CD8-positive, alpha-beta memory T cell (primary cell): Measurements from ENCODE around the gene AKR1B1. TPM values are rescaled to one million over a fixed set of nuclear protein-coding genes. Genes with fewer than 3 reads are reported as not detected.

Source experiments
- CTCF ChIA-PET: fragments of 350-600 bp; sonication (Branson Sonifier 250); formaldehyde crosslinking; loops from one replicate; lab custom pipeline; 2021; ENCODE audit warnings: antibody characterized with exemption; lab: Charles Lee
- POLR2A ChIA-PET: fragments of 350-600 bp; sonication (Branson Sonifier 250); formaldehyde crosslinking; loops from one replicate; lab custom pipeline; 2021; ENCODE audit warnings: antibody characterized with exemption; lab: Charles Lee
- DNase-seq, 5 donors: peaks; one replicate each; pipeline versions ENCODE4 v3.0.0 to v3.0.0-alpha.2; 2020 to 2022; ENCODE audit warnings: mixed read lengths in 1 of 5
- H3K27ac ChIP-seq: one replicate; pipeline ENCODE4 v1.7.0; 2013; ENCODE audit warnings: low read depth, mild to moderate bottlenecking, low read length, moderate library complexity
- H3K27me3 ChIP-seq: 2 replicates; pipeline ENCODE4 v1.7.0; 2013; ENCODE audit warnings: low read length, mild to moderate bottlenecking; ENCODE audit not compliant: insufficient read depth, poor library complexity, severe bottlenecking
- H3K36me3 ChIP-seq: 2 replicates; pipeline ENCODE4 v1.7.0; 2013; ENCODE audit warnings: mild to moderate bottlenecking, low read length, moderate library complexity; ENCODE audit not compliant: insufficient read depth
- H3K4me1 ChIP-seq: 2 replicates; pipeline ENCODE4 v1.7.0; 2013; ENCODE audit warnings: mild to moderate bottlenecking, low read length, moderate library complexity; ENCODE audit not compliant: insufficient read depth
- H3K4me3 ChIP-seq: 2 replicates; pipeline ENCODE4 v1.7.0; 2013; ENCODE audit warnings: mild to moderate bottlenecking, low read length
- H3K9me3 ChIP-seq: 2 replicates; pipeline ENCODE4 v1.7.0; 2013; ENCODE audit warnings: mild to moderate bottlenecking, low read length
- H3K27ac Mint-ChIP-seq, 8 donors: one replicate each; pipeline ENCODE4 v1.8.0; 2020 to 2021; ENCODE audit warnings: mixed read lengths in 8 of 8, mild to moderate bottlenecking in 6 of 8, inconsistent platforms in 3 of 8, moderate library complexity in 3 of 8
- H3K27me3 Mint-ChIP-seq, 2 donors: one replicate each; pipeline ENCODE4 v1.8.0; 2020 to 2021; ENCODE audit warnings: mixed read lengths in 2 of 2, mild to moderate bottlenecking in 1 of 2, moderate library complexity in 1 of 2
- H3K36me3 Mint-ChIP-seq, 3 donors: one replicate each; pipeline ENCODE4 v1.8.0; 2020 to 2021; ENCODE audit warnings: mixed read lengths in 3 of 3, inconsistent platforms in 1 of 3, mild to moderate bottlenecking in 1 of 3
- H3K4me1 Mint-ChIP-seq, 3 donors: one replicate each; pipeline ENCODE4 v1.8.0; 2020 to 2021; ENCODE audit warnings: mixed read lengths in 3 of 3, inconsistent platforms in 1 of 3, mild to moderate bottlenecking in 1 of 3
- H3K4me3 Mint-ChIP-seq, 7 donors: one replicate each; pipeline ENCODE4 v1.8.0; 2020 to 2021; ENCODE audit warnings: mixed read lengths in 7 of 7, mild to moderate bottlenecking in 6 of 7, moderate library complexity in 4 of 7, inconsistent platforms in 2 of 7
- H3K9me3 Mint-ChIP-seq, 5 donors: one replicate each; pipeline ENCODE4 v1.8.0; 2020 to 2022; ENCODE audit warnings: mixed read lengths in 5 of 5, mild to moderate bottlenecking in 3 of 5, moderate library complexity in 2 of 5, inconsistent platforms in 1 of 5
- polyA plus RNA-seq: library from polyadenylated mRNA; unstranded; fragments of 300-500 nt; fragmentation: Illumina TruSeq; gene quantifications from one replicate; pipeline ENCODE4 v1.2.3, GENCODE V29; 2021
- total RNA-seq, 2 experiments: library from RNA; stranded (reverse); gene quantifications; one replicate each; pipeline ENCODE4 v1.2.3, GENCODE V29; 2021

Gene AKR1B1
- total and polyA plus RNA-seq, 3 experiments from 2014 or later = 117 to 170 (median 120) TPM

DNA sequence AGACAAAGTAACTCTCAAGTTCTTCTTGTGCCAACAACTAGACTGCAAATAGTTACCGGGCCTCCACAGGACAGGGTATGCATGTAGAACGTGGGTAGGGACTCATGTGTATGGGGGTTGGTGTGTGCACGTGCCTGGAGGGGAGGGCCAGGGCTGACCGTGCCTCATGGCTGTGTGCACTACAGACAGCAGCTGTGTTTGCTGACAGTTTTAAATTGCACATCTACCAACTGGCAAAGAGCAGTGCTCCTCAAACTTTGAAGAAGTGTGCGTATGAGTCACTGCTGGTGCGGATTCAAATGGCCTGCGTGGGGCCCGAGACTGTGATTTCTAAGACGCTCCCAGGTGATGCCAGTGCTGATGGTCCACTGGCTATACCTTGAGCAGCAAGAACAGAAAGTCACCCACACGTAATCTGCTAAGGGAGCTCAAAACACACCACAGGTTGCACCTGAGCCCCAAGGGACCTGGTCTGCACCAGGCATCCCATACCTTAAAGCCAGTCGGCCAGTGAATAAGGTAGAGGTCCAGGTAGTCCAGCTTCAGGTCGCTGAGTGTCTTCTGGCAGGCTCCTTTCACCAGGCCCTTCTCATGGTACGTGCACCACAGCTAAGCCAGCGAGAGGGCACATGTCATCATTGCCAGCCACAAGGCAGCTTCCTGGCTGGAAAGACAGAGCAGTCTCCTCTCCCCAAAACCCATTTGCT, 8.5 kb downstream of the AKR1B1 start:
- Mint-ChIP-seq H3K27me3 (no peaks in the 10 kb centered on the region), H3K4me3 (no peak overlapping the region), H3K4me1 (peaks cover 25 to 32% (median 31%) of the 10 kb centered on the region in 3 donors), H3K36me3 (peaks cover 6 to 73% (median 20%) of the 10 kb centered on the region in 3 donors), H3K27ac (no peak overlapping the region), H3K9me3 (no peaks in the 10 kb centered on the region)
- Histone ChIP-seq H3K4me3 (no peak overlapping the region), H3K9me3 (no peaks in the 10 kb centered on the region), H3K27ac (no peak overlapping the region), H3K27me3 (no peaks in the 10 kb centered on the region), H3K4me1 (peaks cover 16% of the 10 kb centered on the region), H3K36me3 (peaks cover 39% of the 10 kb centered on the region)
- CTCF ChIA-PET = no interaction called here
- no peak for DNase-seq
- POLR2A ChIA-PET = no interaction called here

DNA sequence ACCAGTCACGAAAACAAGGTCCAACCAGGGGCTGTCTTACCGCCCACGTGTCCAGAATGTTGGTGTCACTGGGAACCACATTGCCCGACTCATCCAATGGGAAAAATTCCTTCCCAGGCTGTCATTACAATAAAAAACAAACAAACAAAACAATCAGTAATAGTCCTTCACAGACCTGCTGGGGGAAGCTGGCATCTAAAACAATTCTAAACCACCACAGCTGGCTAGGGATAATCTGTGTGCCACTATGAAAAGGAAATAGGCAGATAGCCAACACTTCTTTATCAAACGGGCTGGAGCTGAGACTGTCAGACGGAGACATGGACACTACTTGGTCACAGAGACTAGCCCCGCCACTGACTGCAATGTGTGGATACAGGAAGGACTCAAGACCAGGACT, 9.2 kb downstream of the AKR1B1 start:
- H3K27ac Mint-ChIP-seq = peak overlapping the region in 1 of 8 donors; percentile 17

DNA sequence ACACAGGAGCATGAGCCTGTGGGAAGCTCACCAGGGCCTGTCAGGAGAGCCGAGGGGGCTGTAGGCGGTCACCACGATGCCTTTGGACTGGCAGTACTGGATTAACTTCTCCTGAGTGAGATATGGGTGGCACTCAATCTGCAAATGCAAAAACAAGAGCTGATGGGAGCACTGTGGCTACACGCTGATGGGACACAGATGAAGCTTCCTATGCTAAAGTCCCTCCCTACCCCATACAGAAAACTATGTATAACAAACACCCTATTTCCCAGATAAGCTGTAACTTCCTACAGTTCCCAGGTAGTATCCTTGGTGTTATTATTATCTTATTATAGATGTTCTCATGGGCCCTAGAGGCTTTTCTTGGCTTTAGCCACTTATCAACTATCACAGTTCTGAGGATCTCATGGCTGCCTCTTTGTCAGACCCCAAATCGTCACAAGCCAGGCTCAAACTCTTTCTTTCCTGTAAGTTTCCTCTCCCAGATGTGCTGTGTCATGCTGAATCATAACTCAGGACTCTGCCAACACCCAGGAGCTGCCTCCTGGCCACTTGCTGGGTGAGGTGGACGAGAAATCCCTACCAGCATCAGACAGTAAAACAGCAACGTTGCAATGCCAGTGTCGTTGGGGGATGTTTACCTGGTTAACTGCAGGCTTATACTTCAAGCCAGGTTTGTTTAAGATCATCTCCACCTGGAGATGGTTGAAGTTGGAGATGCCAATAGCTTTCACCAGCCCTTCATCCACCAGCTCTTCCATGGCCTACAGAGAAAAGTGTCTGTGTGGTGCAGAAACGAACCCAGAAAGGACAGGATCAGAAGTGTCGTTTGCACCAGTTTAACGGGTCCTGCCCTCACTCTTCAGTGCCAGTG, 10.3 kb downstream of the AKR1B1 start:
- Histone ChIP-seq H3K27me3 (no peaks in the 10 kb centered on the region), H3K9me3 (no peaks in the 10 kb centered on the region), H3K4me3 (no peak overlapping the region), H3K36me3 (peaks cover 56% of the 10 kb centered on the region), H3K4me1 (no peaks in the 10 kb centered on the region), H3K27ac (no peak overlapping the region)
- H3K36me3 Mint-ChIP-seq = peaks cover 15 to 91% (median 31%) of the 10 kb centered on the region in 3 donors
- ChIA-PET CTCF (interaction anchor here (2.0 kb wide), 1 partner anchor 11 kb away, joined by 6 read pairs; the partner anchor contains the start of gene AKR1B1), POLR2A (no interaction called here)
- H3K27ac Mint-ChIP-seq = peak overlapping the region in 1 of 8 donors; percentile 64
- no peak for DNase-seq
- H3K4me1 Mint-ChIP-seq = peaks cover 8 to 14% (median 13%) of the 10 kb centered on the region in 3 donors
- H3K27me3 Mint-ChIP-seq = no peaks in the 10 kb centered on the region
- no peaks in the 10 kb centered on the region for H3K9me3 Mint-ChIP-seq
- no peak overlapping the region for H3K4me3 Mint-ChIP-seq

More for the DNA sequence above, 9.2 kb downstream of the AKR1B1 start:
- Histone ChIP-seq H3K27me3 (no peaks in the 10 kb centered on the region), H3K9me3 (no peaks in the 10 kb centered on the region), H3K36me3 (peaks cover 47% of the 10 kb centered on the region), H3K4me3 (no peak overlapping the region), H3K27ac (no peak overlapping the region), H3K4me1 (peaks cover 10% of the 10 kb centered on the region)
- no peaks in the 10 kb centered on the region for H3K27me3 Mint-ChIP-seq
- H3K9me3 Mint-ChIP-seq = no peaks in the 10 kb centered on the region
- ChIA-PET CTCF (interaction anchor here (2.0 kb wide), 1 partner anchor 9 kb away, joined by 6 read pairs; the partner anchor contains the start of gene AKR1B1), POLR2A (no interaction called here)
- no peak overlapping the region for H3K4me3 Mint-ChIP-seq
- peaks cover 19 to 25% (median 24%) of the 10 kb centered on the region in 3 donors for H3K4me1 Mint-ChIP-seq
- no peak for DNase-seq
- peaks cover 10 to 81% (median 26%) of the 10 kb centered on the region in 3 donors for H3K36me3 Mint-ChIP-seq

GRCh38 chr7:134447383-134447782, 11.5 kb downstream of the AKR1B1 start:
- no peak for DNase-seq
- Histone ChIP-seq H3K27ac (no peak overlapping the region), H3K4me3 (no peak overlapping the region), H3K27me3 (no peaks in the 10 kb centered on the region), H3K4me1 (no peaks in the 10 kb centered on the region), H3K9me3 (no peaks in the 10 kb centered on the region), H3K36me3 (peaks cover 60% of the 10 kb centered on the region)
- Mint-ChIP-seq H3K4me1 (peaks cover 3 to 8% (median 4%) of the 10 kb centered on the region in 3 donors), H3K9me3 (no peaks in the 10 kb centered on the region), H3K36me3 (peaks cover 15 to 97% (median 37%) of the 10 kb centered on the region in 3 donors), H3K27me3 (peaks cover 0 to 2% of the 10 kb centered on the region in 2 donors), H3K27ac (no peak overlapping the region), H3K4me3 (no peak overlapping the region)
- ChIA-PET CTCF (interaction anchor here (1.3 to 2.5 kb wide), 2 partner anchors 11 to 15 kb away, joined by 6 to 10 read pairs; partner anchors contain the start of gene AKR1B1), POLR2A (interaction anchor here (0.9 kb wide), 1 partner anchor 32 kb away, joined by 6 read pairs; no protein-coding TSS in a partner anchor)

GRCh38 chr7:134446923-134447322, 12.0 kb downstream of the AKR1B1 start:
- Histone ChIP-seq H3K4me3 (no peak overlapping the region), H3K9me3 (no peaks in the 10 kb centered on the region), H3K27ac (no peak overlapping the region), H3K36me3 (peaks cover 64% of the 10 kb centered on the region), H3K4me1 (no peaks in the 10 kb centered on the region), H3K27me3 (no peaks in the 10 kb centered on the region)
- Mint-ChIP-seq H3K9me3 (no peaks in the 10 kb centered on the region), H3K27ac (no peak overlapping the region), H3K4me1 (peaks cover 0 to 3% (median 0%) of the 10 kb centered on the region in 3 donors), H3K4me3 (no peak overlapping the region), H3K36me3 (peaks cover 15 to 97% (median 39%) of the 10 kb centered on the region in 3 donors), H3K27me3 (peaks cover 0 to 2% of the 10 kb centered on the region in 2 donors)
- ChIA-PET CTCF (interaction anchor here (1.3 to 2.5 kb wide), 2 partner anchors 12 to 14 kb away, joined by 6 to 10 read pairs; partner anchors contain the start of gene AKR1B1), POLR2A (interaction anchor here (0.5 to 0.9 kb wide), 2 partner anchors 32 to 1509 kb away, joined by 4 to 6 read pairs; no protein-coding TSS in a partner anchor)
- DNase-seq = no peak

DNA sequence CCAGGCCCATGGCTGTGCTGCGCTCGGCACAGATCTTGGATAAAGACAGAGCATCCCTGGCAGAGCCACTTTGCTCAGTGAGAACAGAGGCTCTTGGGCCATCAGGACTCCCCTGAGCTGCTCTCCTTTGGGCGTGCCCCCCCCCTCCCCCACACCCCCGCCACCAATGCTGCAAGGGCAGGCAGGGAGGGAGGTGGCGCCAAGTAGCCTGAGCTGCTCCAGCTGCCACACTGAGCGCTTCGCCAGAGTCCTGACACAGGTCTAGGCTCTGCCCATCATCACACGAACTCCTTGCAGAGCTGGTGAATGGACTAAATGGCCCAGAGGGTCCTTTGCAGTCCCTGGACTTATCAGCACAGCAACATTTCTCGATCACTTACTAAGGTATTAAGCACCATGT, 12.5 kb downstream of the AKR1B1 start:
- Histone ChIP-seq H3K4me1 (no peaks in the 10 kb centered on the region), H3K27me3 (no peaks in the 10 kb centered on the region), H3K27ac (no peak overlapping the region), H3K9me3 (no peaks in the 10 kb centered on the region), H3K36me3 (peaks cover 66% of the 10 kb centered on the region), H3K4me3 (no peak overlapping the region)
- peaks cover 0 to 3% (median 0%) of the 10 kb centered on the region in 3 donors for H3K4me1 Mint-ChIP-seq
- H3K36me3 Mint-ChIP-seq = peaks cover 15 to 97% (median 44%) of the 10 kb centered on the region in 3 donors
- ChIA-PET CTCF (interaction anchor here (1.3 to 2.5 kb wide), 2 partner anchors 12 to 14 kb away, joined by 6 to 10 read pairs; partner anchors contain the start of gene AKR1B1), POLR2A (interaction anchor here (0.5 to 0.9 kb wide), 2 partner anchors 33 to 1510 kb away, joined by 4 to 6 read pairs; no protein-coding TSS in a partner anchor)
- H3K27ac Mint-ChIP-seq = no peak overlapping the region
- no peak for DNase-seq
- no peaks in the 10 kb centered on the region for H3K9me3 Mint-ChIP-seq
- H3K4me3 Mint-ChIP-seq = no peak overlapping the region
- peaks cover 0 to 2% of the 10 kb centered on the region in 2 donors for H3K27me3 Mint-ChIP-seq

DNA sequence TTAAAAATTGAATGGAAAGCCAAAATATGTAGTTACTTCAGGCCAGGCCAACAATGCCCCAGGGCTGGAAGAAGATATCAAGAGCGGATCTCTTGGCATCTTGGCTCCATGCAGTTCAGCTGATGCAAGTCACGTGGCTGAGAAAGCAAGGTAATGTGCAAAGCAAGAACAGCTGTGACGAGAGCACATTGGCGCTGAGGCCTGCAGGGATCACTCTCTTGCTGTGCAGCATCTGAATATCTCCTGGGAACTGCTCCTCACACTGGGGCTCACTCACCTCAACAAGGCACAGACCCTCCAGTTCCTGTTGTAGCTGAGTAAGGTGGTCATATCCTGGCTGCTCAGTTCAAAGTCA, 14.0 kb downstream of the AKR1B1 start:
- peaks cover 0 to 3% (median 0%) of the 10 kb centered on the region in 3 donors for H3K4me1 Mint-ChIP-seq
- no peaks in the 10 kb centered on the region for H3K9me3 Mint-ChIP-seq
- Histone ChIP-seq H3K4me3 (no peak overlapping the region), H3K36me3 (peaks cover 55% of the 10 kb centered on the region), H3K9me3 (no peaks in the 10 kb centered on the region), H3K27me3 (no peaks in the 10 kb centered on the region), H3K27ac (no peak overlapping the region), H3K4me1 (no peaks in the 10 kb centered on the region)
- ChIA-PET CTCF (interaction anchor here (2.2 kb wide), 1 partner anchor 13 kb away, joined by 5 read pairs; no protein-coding TSS in a partner anchor), POLR2A (no interaction called here)
- H3K27me3 Mint-ChIP-seq = peaks cover 0 to 2% of the 10 kb centered on the region in 2 donors
- no peak for DNase-seq
- H3K36me3 Mint-ChIP-seq = peaks cover 28 to 98% (median 54%) of the 10 kb centered on the region in 3 donors
- no peak overlapping the region for H3K4me3 Mint-ChIP-seq
- no peak overlapping the region for H3K27ac Mint-ChIP-seq
